Neutrophil (primary cell): ENCODE data around the gene DAZL.

Experiments used
- H3K27ac ChIP-seq: fragments of 200-600 bp; sonication (generic); 2 replicates; pipeline ENCODE4 v1.5.1; 2016; ENCODE audit warnings: mild to moderate bottlenecking, moderate library complexity
- H3K27me3 ChIP-seq: fragments of 200-600 bp; sonication (generic); 2 replicates; pipeline ENCODE4 v1.6.0; 2016; ENCODE audit warnings: mild to moderate bottlenecking
- H3K36me3 ChIP-seq: fragments of 200-600 bp; sonication (generic); 2 replicates; pipeline ENCODE4 v1.5.1; 2017
- H3K4me1 ChIP-seq, 2 experiments: fragments of 200-600 bp in 1 of 2; sonication (generic) in 1 of 2; 1 replicate in 1 of 2; 2 replicates in 1 of 2; pipeline versions ENCODE4 v1.5.1 to v1.6.1; 2013 to 2016; ENCODE audit warnings: low read depth in 1 of 2, low read length in 1 of 2, mild to moderate bottlenecking in 1 of 2, moderate library complexity in 1 of 2; ENCODE audit not compliant: control insufficient read depth in 1 of 2, insufficient read depth in 1 of 2
- H3K4me3 ChIP-seq, 2 experiments: fragments of 200-600 bp in 1 of 2; sonication (generic) in 1 of 2; 1 replicate in 1 of 2; 2 replicates in 1 of 2; pipeline ENCODE4 v1.5.1; 2013 to 2016; ENCODE audit warnings: low read depth in 1 of 2, low read length in 1 of 2, mild to moderate bottlenecking in 1 of 2, moderate library complexity in 1 of 2
- H3K9me3 ChIP-seq: fragments of 200-600 bp; sonication (generic); 2 replicates; pipeline ENCODE4 v1.5.1; 2016
- TF ChIP-seq, protein P1 (sequence below): fragments of 200-600 bp; sonication (generic); IDR thresholded peaks from 2 replicates; pipeline ENCODE4 v1.5.1; 2016; ENCODE audit warnings: antibody characterized with exemption

Gene DAZL

DNA sequence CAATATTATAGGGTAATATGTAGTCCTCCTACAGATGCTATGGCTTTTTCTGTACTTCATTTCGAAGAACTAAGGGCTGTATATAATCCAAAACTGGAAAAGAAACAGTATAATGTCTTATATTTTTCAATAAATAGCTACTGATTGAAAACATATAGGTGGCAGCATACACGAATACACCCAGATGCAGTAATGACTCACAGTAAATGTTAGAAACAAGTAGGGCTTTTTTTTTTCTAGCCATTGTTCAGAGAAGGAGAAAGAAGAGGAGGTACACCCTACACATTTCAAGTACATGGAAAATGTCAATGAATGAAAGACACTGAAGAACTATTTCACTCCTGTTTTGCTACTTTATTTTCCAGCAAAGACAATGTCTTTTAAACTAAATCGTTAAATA lies 9.4 kb downstream of the DAZL start:
- H3K27ac ChIP-seq, result no peak overlapping the region
- H3K36me3 ChIP-seq, result no peaks in the 10 kb centered on the region
- TF ChIP-seq, protein P1, sequence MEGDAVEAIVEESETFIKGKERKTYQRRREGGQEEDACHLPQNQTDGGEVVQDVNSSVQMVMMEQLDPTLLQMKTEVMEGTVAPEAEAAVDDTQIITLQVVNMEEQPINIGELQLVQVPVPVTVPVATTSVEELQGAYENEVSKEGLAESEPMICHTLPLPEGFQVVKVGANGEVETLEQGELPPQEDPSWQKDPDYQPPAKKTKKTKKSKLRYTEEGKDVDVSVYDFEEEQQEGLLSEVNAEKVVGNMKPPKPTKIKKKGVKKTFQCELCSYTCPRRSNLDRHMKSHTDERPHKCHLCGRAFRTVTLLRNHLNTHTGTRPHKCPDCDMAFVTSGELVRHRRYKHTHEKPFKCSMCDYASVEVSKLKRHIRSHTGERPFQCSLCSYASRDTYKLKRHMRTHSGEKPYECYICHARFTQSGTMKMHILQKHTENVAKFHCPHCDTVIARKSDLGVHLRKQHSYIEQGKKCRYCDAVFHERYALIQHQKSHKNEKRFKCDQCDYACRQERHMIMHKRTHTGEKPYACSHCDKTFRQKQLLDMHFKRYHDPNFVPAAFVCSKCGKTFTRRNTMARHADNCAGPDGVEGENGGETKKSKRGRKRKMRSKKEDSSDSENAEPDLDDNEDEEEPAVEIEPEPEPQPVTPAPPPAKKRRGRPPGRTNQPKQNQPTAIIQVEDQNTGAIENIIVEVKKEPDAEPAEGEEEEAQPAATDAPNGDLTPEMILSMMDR, result no peak
- no peak overlapping the region for H3K4me3 ChIP-seq
- no peaks in the 10 kb centered on the region for H3K9me3 ChIP-seq
- no peaks in the 10 kb centered on the region for H3K4me1 ChIP-seq
- H3K27me3 ChIP-seq, result no peaks in the 10 kb centered on the region

DNA sequence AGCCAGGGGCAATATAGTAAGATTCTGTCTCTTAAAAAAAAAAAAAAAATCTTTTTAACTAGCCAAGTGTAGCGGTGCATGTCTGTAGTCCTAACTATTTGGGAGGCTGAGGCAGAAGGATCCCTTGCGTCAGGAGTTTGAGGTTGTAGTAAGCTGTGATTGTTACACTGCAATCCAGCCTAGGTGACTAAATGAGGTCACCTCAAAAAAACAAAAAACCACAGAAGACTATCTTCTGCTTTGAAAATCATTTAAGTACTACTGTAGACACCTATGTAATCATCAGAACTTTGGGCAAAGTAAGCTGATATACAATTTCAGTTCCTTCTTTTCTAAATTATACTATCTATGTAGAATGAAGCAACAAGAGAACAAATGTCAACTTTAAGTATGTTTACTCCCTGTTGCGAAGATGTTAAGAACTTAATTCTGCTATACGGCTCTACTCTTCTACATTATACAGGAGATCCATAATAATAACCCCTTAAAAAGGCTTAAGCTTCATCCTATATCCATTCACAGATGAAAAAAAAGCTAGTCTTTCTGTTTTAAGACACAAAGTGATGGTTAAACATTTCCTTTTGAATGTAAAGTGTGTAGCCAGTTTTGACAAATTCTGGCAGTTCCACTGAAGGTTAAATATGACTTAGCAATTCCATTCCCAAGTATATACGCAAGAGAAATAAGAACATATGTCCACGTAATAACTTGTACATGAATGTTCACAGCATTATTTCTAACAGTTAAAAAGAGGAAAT lies 15.2 kb downstream of the DAZL start:
- Histone ChIP-seq H3K9me3 (no peaks in the 10 kb centered on the region), H3K27me3 (no peaks in the 10 kb centered on the region), H3K36me3 (no peaks in the 10 kb centered on the region), H3K4me3 (no peak overlapping the region), H3K27ac (no peak overlapping the region), H3K4me1 (no peaks in the 10 kb centered on the region)
- TF ChIP-seq, protein P1, result no peak

DNA sequence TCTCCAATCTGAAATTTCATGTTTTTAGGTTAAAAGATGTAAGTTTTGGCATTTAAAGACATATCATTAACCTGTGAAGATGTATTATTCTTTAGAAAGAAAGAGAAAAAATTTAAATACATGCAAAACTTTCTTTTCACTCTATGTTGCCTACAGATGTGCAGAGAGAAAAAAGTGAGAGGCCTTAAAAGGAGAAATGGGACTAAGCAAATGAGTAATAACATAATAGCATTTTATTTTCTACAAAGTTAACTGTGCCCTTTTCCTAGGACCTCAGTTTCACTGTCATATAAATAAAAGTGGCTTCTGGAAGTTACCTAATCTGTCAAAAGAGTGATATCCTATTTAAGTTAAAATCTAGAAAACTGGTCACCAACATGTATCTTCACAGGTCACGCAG lies 16.1 kb downstream of the DAZL start:
- no peak overlapping the region for H3K4me3 ChIP-seq
- no peaks in the 10 kb centered on the region for H3K4me1 ChIP-seq
- TF ChIP-seq, protein P1, result no peak
- H3K36me3 ChIP-seq, result no peaks in the 10 kb centered on the region
- H3K27ac ChIP-seq, result no peak overlapping the region
- H3K27me3 ChIP-seq, result no peaks in the 10 kb centered on the region
- no peaks in the 10 kb centered on the region for H3K9me3 ChIP-seq

DNA sequence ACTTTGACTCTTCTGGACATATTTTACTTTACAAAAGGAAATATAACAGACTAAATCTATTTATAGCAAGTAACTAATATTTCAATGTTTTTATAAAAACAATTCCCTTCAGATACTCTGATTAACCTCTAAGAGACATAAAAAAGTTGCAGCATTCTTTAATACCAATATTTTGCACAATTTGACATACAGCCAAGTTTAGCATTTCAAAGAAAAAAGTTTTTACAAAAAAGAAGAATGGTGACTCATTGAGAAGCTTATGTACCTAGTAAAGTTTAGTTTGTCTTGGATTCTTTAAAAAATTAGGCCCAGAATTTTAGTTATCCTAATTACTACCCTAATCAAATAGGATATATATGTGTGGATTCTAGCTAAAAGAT lies 17.6 kb downstream of the DAZL start:
- H3K4me1 ChIP-seq, result no peaks in the 10 kb centered on the region
- H3K36me3 ChIP-seq, result no peaks in the 10 kb centered on the region
- no peak overlapping the region for H3K4me3 ChIP-seq
- TF ChIP-seq, protein P1, result no peak
- no peaks in the 10 kb centered on the region for H3K9me3 ChIP-seq
- no peaks in the 10 kb centered on the region for H3K27me3 ChIP-seq
- no peak overlapping the region for H3K27ac ChIP-seq

DNA sequence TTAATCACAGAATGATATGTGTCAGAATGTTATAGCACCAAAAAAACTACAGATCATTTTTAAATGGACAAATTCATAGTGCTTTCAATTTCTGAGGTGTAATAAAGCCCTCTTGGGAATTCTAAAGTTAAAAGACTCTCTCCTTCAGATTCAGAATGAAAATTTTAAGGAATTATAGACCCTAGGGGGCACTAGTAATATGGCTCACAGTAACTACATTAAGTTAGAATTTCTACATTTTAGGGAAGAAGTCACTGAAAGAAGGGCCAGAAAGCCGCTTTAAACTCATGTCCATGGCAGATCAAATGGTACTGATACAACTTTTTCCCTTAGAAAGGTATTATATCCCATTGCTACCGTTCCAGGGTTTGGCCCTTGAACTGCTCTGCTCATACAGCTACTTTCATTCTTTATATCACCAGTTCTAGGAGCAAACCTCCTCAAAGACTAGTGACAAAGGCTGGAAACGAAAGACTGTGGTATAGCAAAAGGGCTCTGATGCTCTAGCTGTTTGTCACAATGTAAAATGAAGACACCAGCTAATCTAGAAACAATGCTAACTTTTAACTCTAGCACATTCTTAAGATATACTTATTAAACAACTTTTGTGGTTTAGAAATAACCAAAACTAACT lies 18.1 kb downstream of the DAZL start:
- Histone ChIP-seq H3K4me3 (no peak overlapping the region), H3K9me3 (no peaks in the 10 kb centered on the region), H3K27ac (no peak overlapping the region), H3K4me1 (no peaks in the 10 kb centered on the region), H3K27me3 (no peaks in the 10 kb centered on the region), H3K36me3 (no peaks in the 10 kb centered on the region)
- TF ChIP-seq, protein P1, result no peak
